K562 (cell line): Measurements from ENCODE around the gene FGF12. TPM values are rescaled to one million over a fixed set of nuclear protein-coding genes. Genes with fewer than 3 reads are reported as not detected.

ENCODE experiments used
- ATAC-seq: fragments of 200-7000 bp; cut with Tn5 transposase; 3 replicates; pipeline ENCODE4 v1.9.1; 2020; ENCODE audit warnings: moderate library complexity
- BruUV-seq: library from RNA; stranded (reverse); fragments of 400-500 nt; replicated peaks from 2 replicates; lab custom pipeline; 2021; lab: Mats Ljungman, UMichigan
- CTCF ChIA-PET: fragments of 300-600 bp; formaldehyde crosslinking; extraction: SDS; loops from one replicate; lab custom pipeline; 2021; ENCODE audit warnings: low intra/inter-chr PET ratio; lab: Yijun Ruan, JAX
- POLR2A ChIA-PET: fragments of 300-600, 350-650 bp; sonication (Branson Sonifier 250); formaldehyde crosslinking; extraction: SDS; loops from one replicate; lab custom pipeline; 2021; ENCODE audit warnings: antibody characterized with exemption, inconsistent platforms; lab: Yijun Ruan, JAX
- DNase-seq, 4 experiments: peaks; one replicate each; pipeline versions ENCODE4 v3.0.0 to v3.0.0-alpha.2; 2011 to 2018; ENCODE audit warnings: low spot score in 3 of 4, mixed read lengths in 3 of 4; ENCODE audit errors: extremely low read depth in 1 of 4
- FAIRE-seq: peaks from 2 replicates; lab custom pipeline; 2011; peaks lifted over from hg19 to GRCh38; lab: Jason Lieb, UNC
- H2AFZ ChIP-seq: 2 replicates; pipeline ENCODE4 v1.6.0; 2011; ENCODE audit warnings: low read depth, low read length, control low read depth, inconsistent platforms
- H3K27ac ChIP-seq: fragments of 200-600 bp; 3 replicates; pipeline ENCODE4 v1.8.0; 2011; ENCODE audit warnings: low read depth, mild to moderate bottlenecking, control low read depth, inconsistent platforms, low read length, moderate library complexity, mixed read lengths; ENCODE audit errors: extremely low read depth
- H3K27me3 ChIP-seq, 2 experiments: fragments of 300-600 bp in 1 of 2; 2 replicates in 1 of 2; 3 replicates in 1 of 2; pipeline versions ENCODE4 v1.6.0 to v1.8.0; 2011; ENCODE audit warnings: inconsistent platforms in 2 of 2, low read length in 2 of 2, mild to moderate bottlenecking in 1 of 2, mixed read lengths in 1 of 2, moderate library complexity in 1 of 2; ENCODE audit not compliant: control insufficient read depth in 2 of 2, insufficient read depth in 2 of 2
- H3K36me3 ChIP-seq: fragments of 300-600 bp; 3 replicates; pipeline ENCODE4 v1.8.0; 2011; ENCODE audit warnings: mild to moderate bottlenecking, low read length, inconsistent platforms; ENCODE audit not compliant: control insufficient read depth, insufficient read depth
- H3K4me1 ChIP-seq, 2 experiments: fragments of 200-600 bp in 1 of 2; replicated peaks in 1 of 2; 2 replicates in 1 of 2; 3 replicates in 1 of 2; pipeline versions ENCODE4 v1.5.1 to v1.8.0; 2011; ENCODE audit warnings: inconsistent platforms in 2 of 2, low read length in 2 of 2, mild to moderate bottlenecking in 1 of 2, mixed read lengths in 1 of 2, moderate library complexity in 1 of 2; ENCODE audit not compliant: control insufficient read depth in 2 of 2, insufficient read depth in 2 of 2
- H3K4me2 ChIP-seq: 2 replicates; pipeline ENCODE4 v1.6.1; 2011; ENCODE audit warnings: low read length, control low read depth, inconsistent platforms, mixed read lengths; ENCODE audit not compliant: insufficient read depth
- H3K4me3 ChIP-seq: fragments of 200-600 bp; sonication (generic), shearing (Covaris generic); 2 replicates; pipeline ENCODE4 v1.5.1; 2016; ENCODE audit warnings: control low read depth, inconsistent platforms
- H3K79me2 ChIP-seq: fragments of 200-600 bp; 3 replicates; pipeline ENCODE4 v1.8.0; 2011; ENCODE audit warnings: low read length, inconsistent platforms; ENCODE audit not compliant: control insufficient read depth, insufficient read depth
- H3K9ac ChIP-seq, 2 experiments: 2 replicates each; pipeline versions ENCODE4 v1.6.0 to v1.6.1; 2011; ENCODE audit warnings: low read depth in 2 of 2, low read length in 2 of 2, control low read depth in 1 of 2, inconsistent platforms in 1 of 2, mild to moderate bottlenecking in 1 of 2, mixed read lengths in 1 of 2; ENCODE audit not compliant: insufficient read depth in 1 of 2
- H3K9me1 ChIP-seq: one replicate; pipeline ENCODE4 v1.6.0; 2011; ENCODE audit warnings: inconsistent platforms, mild to moderate bottlenecking, low read length, moderate library complexity; ENCODE audit not compliant: control insufficient read depth, insufficient read depth
- H3K9me3 ChIP-seq: replicated peaks from 2 replicates; pipeline ENCODE4 v1.5.1; 2011; ENCODE audit warnings: low read depth, low read length, inconsistent platforms; ENCODE audit not compliant: control insufficient read depth, insufficient read depth
- H4K20me1 ChIP-seq: replicated peaks from 2 replicates; pipeline ENCODE4 v1.6.1; 2011; ENCODE audit warnings: low read length, inconsistent platforms, mixed read lengths; ENCODE audit not compliant: control insufficient read depth, insufficient read depth
- HNRNPL ChIP-seq: fragments of 200-400 bp; formaldehyde crosslinking; IDR thresholded peaks from 2 replicates; pipeline ENCODE4 v1.6.1; 2017; ENCODE audit warnings: low read depth, mild to moderate bottlenecking, low read length
- KLF16 ChIP-seq: IDR thresholded peaks from 2 replicates; pipeline ENCODE4 v1.6.1; 2016; ENCODE audit warnings: antibody characterized with exemption
- STAT6 ChIP-seq: sonication (generic); formaldehyde crosslinking; IDR thresholded peaks from 2 replicates; pipeline ENCODE4 v1.8.1; 2023; ENCODE audit warnings: mild to moderate bottlenecking, missing genetic modification reagents
- WGBS: fragments of 100-300 bp; shearing (Covaris generic); methylation state at CpG from one replicate; pipeline ENCODE4 v1.1.6; 2016; ENCODE audit warnings: low coverage, mixed read lengths; ENCODE audit not compliant: insufficient coverage; ENCODE audit errors: missing lambda C conversion rate; 5-methylcytosine and 5-hydroxymethylcytosine counted together
- in situ Hi-C: fragments of 300-500 bp; cut with MboI; formaldehyde crosslinking; loops from 4 replicates; pipeline ENCODE4 v1.15.0; 2018; ENCODE audit warnings: inconsistent platforms, mixed read lengths
- intact Hi-C: fragments of 100-400 bp; cut with micrococcal nuclease; formaldehyde crosslinking; loops from 2 replicates; pipeline ENCODE4 v1.14.2; 2022
- polyA plus RNA-seq, 8 experiments: library from polyadenylated mRNA; depleted of rRNA in 4 of 8; stranded (reverse) in 5 of 8; unstranded in 3 of 8; fragments of >200 nt; fragmentation: Nextera tagmentation in 2 of 8; fragmentation: Illumina TruSeq in 1 of 8; extraction: Ambion mirVana in 2 of 8; extraction: Trizol in 1 of 8; gene quantifications; 2 replicates each; pipeline versions ENCODE4 v1.2.1 to v1.2.3, GENCODE V29; 2011 to 2014; ENCODE audit warnings: inconsistent platforms in 1 of 8, missing spikeins in 1 of 8
- total RNA-seq, 7 experiments: library from RNA; depleted of rRNA in 6 of 7; stranded (reverse); fragments of >200 nt in 6 of 7; fragmentation: Illumina TruSeq in 2 of 7; extraction: Trizol in 2 of 7; gene quantifications; 2 replicates each; pipeline versions ENCODE4 v1.2.1 to v1.2.3, GENCODE V29; 2011 to 2021; ENCODE audit warnings: low replicate concordance in 1 of 7

Gene FGF12
- total and polyA plus RNA-seq, 9 of the 15 experiments (the other 6 are each of a cell fraction or from before 2014, with no cell fraction given) = not detected

GRCh38 chr3:192332386-192333291, 394.7 kb downstream of the FGF12 start:
- WGBS = 0% methylated on average over 6 of the region's 6 CpGs
- FAIRE-seq (no peak), DNase-seq (no peak), ATAC-seq (no peak)
- H3K4me2 ChIP-seq = no peak overlapping the region
- H3K4me1 ChIP-seq = no peaks in the 10 kb centered on the region
- no peaks in the 10 kb centered on the region for H3K9me3 ChIP-seq
- no peak overlapping the region for H3K9ac ChIP-seq
- no peak for TF ChIP-seq HNRNPL
- TF ChIP-seq STAT6 (CRISPR knock-in tag) = no peak
- TF ChIP-seq KLF16 = no peak
- H3K27me3 ChIP-seq = no peaks in the 10 kb centered on the region
- intact Hi-C loops (no loop called here), in situ Hi-C loops (no loop called here)
- H3K27ac ChIP-seq = no peak overlapping the region
- H4K20me1 ChIP-seq = no peaks in the 10 kb centered on the region
- no peaks in the 10 kb centered on the region for H3K36me3 ChIP-seq
- BruUV-seq = no TSS peak
- no peaks in the 10 kb centered on the region for H3K79me2 ChIP-seq
- no peak overlapping the region for H3K4me3 ChIP-seq
- CTCF ChIA-PET = no interaction called here
- H2AFZ ChIP-seq = no peak overlapping the region
- POLR2A ChIA-PET = no interaction called here
- H3K9me1 ChIP-seq = no peaks in the 10 kb centered on the region
